Glutamatergic neuron (in vitro differentiated cells): ENCODE data around the gene AHNAK2. TPM values are rescaled to one million over a fixed set of nuclear protein-coding genes. Genes with fewer than 3 reads are reported as not detected.
"Not testable (repeated sequence)": the region's sequence is repeated elsewhere in the genome, so short reads cannot be mapped to it uniquely, and the experiment has no call there.

Experiments used
- DNase-seq: peaks from one replicate; pipeline ENCODE4 v3.0.0; 2022
- H3K27ac Mint-ChIP-seq: one replicate; pipeline ENCODE4 v1.8.0; 2020; ENCODE audit warnings: mild to moderate bottlenecking, mixed read lengths, inconsistent platforms; ENCODE audit not compliant: unreplicated experiment
- H3K27me3 Mint-ChIP-seq: one replicate; pipeline ENCODE4 v1.8.0; 2020; ENCODE audit warnings: mild to moderate bottlenecking, moderate library complexity, mixed read lengths, inconsistent platforms; ENCODE audit not compliant: unreplicated experiment
- H3K36me3 Mint-ChIP-seq: one replicate; pipeline ENCODE4 v1.8.0; 2020; ENCODE audit warnings: mild to moderate bottlenecking, mixed read lengths, inconsistent platforms; ENCODE audit not compliant: unreplicated experiment
- H3K4me1 Mint-ChIP-seq: one replicate; pipeline ENCODE4 v1.8.0; 2020; ENCODE audit warnings: mild to moderate bottlenecking, low read depth, mixed read lengths, inconsistent platforms; ENCODE audit not compliant: unreplicated experiment
- H3K4me3 Mint-ChIP-seq: one replicate; pipeline ENCODE4 v1.8.0; 2020; ENCODE audit warnings: mild to moderate bottlenecking, mixed read lengths, inconsistent platforms; ENCODE audit not compliant: unreplicated experiment
- H3K9me3 Mint-ChIP-seq: one replicate; pipeline ENCODE4 v1.8.0; 2020; ENCODE audit warnings: mild to moderate bottlenecking, moderate library complexity, mixed read lengths, inconsistent platforms; ENCODE audit not compliant: unreplicated experiment
- total RNA-seq: library from RNA; stranded (reverse); fragmentation: NEBNext Ultra II Directional; extraction: Animal tissue kit (Norgen Biotek cat#: 25700); gene quantifications from one replicate; pipeline ENCODE4 v1.2.1, GENCODE V29; 2021; ENCODE audit not compliant: unreplicated experiment
- TF ChIP-seq, protein P1 (sequence below): fragments of 200-600 bp; sonication (generic); IDR thresholded peaks from one replicate; pipeline ENCODE4 v1.5.0; 2021; ENCODE audit not compliant: partially characterized antibody, unreplicated experiment

The AHNAK2 gene
- total RNA-seq, 1 donor from 2014 or later = 44.8 TPM

- no peaks in the 10 kb centered on the region for H3K27me3 Mint-ChIP-seq
- H3K4me1 Mint-ChIP-seq = no peaks in the 10 kb centered on the region
- peaks cover 10% of the 10 kb centered on the region for H3K9me3 Mint-ChIP-seq
- H3K36me3 Mint-ChIP-seq = peaks cover 7% of the 10 kb centered on the region
- no peak overlapping the region for H3K4me3 Mint-ChIP-seq
- H3K27ac Mint-ChIP-seq = no peak overlapping the region
- TF ChIP-seq, protein P1, sequence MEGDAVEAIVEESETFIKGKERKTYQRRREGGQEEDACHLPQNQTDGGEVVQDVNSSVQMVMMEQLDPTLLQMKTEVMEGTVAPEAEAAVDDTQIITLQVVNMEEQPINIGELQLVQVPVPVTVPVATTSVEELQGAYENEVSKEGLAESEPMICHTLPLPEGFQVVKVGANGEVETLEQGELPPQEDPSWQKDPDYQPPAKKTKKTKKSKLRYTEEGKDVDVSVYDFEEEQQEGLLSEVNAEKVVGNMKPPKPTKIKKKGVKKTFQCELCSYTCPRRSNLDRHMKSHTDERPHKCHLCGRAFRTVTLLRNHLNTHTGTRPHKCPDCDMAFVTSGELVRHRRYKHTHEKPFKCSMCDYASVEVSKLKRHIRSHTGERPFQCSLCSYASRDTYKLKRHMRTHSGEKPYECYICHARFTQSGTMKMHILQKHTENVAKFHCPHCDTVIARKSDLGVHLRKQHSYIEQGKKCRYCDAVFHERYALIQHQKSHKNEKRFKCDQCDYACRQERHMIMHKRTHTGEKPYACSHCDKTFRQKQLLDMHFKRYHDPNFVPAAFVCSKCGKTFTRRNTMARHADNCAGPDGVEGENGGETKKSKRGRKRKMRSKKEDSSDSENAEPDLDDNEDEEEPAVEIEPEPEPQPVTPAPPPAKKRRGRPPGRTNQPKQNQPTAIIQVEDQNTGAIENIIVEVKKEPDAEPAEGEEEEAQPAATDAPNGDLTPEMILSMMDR = no peak
- DNase-seq = no peak
These were observed 58.2 kb downstream of the AHNAK2 start for GRCh38 chr14:104919993-104920315.

GRCh38 chr14:104919152-104919992 is 58.8 kb downstream of the AHNAK2 start:
- not testable (repeated sequence) for H3K4me3 Mint-ChIP-seq, H3K27me3 Mint-ChIP-seq, H3K27ac Mint-ChIP-seq, H3K36me3 Mint-ChIP-seq, DNase-seq, H3K9me3 Mint-ChIP-seq, H3K4me1 Mint-ChIP-seq

GRCh38 chr14:104917993-104918392 is 60.2 kb downstream of the AHNAK2 start:
- TF ChIP-seq, protein P1 = no peak
- no peak overlapping the region for H3K4me3 Mint-ChIP-seq
- H3K27ac Mint-ChIP-seq = no peak overlapping the region
- H3K4me1 Mint-ChIP-seq = no peaks in the 10 kb centered on the region
- peaks cover 5% of the 10 kb centered on the region for H3K9me3 Mint-ChIP-seq
- peaks cover 7% of the 10 kb centered on the region for H3K36me3 Mint-ChIP-seq
- DNase-seq = no peak
- no peaks in the 10 kb centered on the region for H3K27me3 Mint-ChIP-seq

- H3K36me3 Mint-ChIP-seq = peaks cover 7% of the 10 kb centered on the region
- TF ChIP-seq, protein P1 = no peak
- no peak for DNase-seq
- no peak overlapping the region for H3K27ac Mint-ChIP-seq
- no peaks in the 10 kb centered on the region for H3K4me1 Mint-ChIP-seq
- no peaks in the 10 kb centered on the region for H3K27me3 Mint-ChIP-seq
- H3K4me3 Mint-ChIP-seq = no peak overlapping the region
- H3K9me3 Mint-ChIP-seq = peaks cover 5% of the 10 kb centered on the region
These were observed 61.1 kb downstream of the AHNAK2 start for GRCh38 chr14:104917116-104917515.

- Mint-ChIP-seq H3K4me1 (no peaks in the 10 kb centered on the region), H3K27ac (no peak overlapping the region), H3K9me3 (peaks cover 6% of the 10 kb centered on the region), H3K27me3 (peaks cover 3% of the 10 kb centered on the region), H3K36me3 (peaks cover 17% of the 10 kb centered on the region), H3K4me3 (no peak overlapping the region)
- no peak for DNase-seq
- TF ChIP-seq, protein P1 = no peak
These were observed 64.7 kb downstream of the AHNAK2 start for GRCh38 chr14:104913435-104913834.
